Inflammatory macrophage treated with lipopolysaccharide for 4 hours (primary cell): ENCODE measurements around the gene ADCY5.

ENCODE experiments used
- DNase-seq: peaks from one replicate; pipeline ENCODE4 v3.0.0-alpha.2; 2020

The ADCY5 gene

DNA sequence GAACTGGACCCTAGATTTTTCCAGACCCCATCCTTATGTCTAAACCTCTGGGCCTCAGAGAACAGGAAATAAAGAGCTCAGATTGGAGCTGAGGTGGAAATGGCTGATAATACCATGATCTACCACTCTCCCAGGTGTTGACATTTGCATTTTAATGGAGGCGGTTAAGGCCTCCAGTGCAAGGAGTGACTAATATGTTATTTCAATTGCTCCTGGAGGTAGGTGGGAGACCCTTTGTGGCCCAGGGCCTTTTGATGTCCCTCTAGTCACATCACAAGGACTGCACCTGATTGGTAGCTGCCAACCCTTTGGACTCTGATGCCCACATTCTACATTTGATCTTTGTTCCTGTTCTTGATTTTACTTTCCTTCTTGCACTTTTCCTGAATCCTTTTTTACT is 9.0 kb upstream of the ADCY5 start:
- DNase-seq: no peak

DNA sequence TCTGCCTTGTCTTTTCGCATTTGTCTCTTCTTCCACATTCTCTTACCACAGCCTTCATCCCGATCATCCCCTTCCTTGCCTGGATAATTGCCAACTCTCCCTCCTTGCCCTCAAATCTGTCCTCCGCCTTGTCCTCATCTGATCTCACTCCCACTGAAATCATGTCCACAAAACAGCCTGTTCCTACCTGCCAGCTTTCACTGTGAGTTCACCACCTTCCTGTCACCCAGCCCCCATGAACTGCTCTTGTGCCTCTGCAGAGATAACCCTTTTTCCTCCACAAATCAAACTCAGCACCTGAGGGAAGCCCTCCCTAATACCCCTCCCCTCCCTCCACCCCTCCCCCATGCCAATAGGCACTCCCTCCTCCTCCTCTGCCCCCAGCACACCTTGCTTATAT is 4.8 kb upstream of the ADCY5 start:
- DNase-seq: no peak

- DNase-seq: no peak
These were observed 2.3 kb upstream of the ADCY5 start for GRCh38 chr3:123451186-123451585.

DNA sequence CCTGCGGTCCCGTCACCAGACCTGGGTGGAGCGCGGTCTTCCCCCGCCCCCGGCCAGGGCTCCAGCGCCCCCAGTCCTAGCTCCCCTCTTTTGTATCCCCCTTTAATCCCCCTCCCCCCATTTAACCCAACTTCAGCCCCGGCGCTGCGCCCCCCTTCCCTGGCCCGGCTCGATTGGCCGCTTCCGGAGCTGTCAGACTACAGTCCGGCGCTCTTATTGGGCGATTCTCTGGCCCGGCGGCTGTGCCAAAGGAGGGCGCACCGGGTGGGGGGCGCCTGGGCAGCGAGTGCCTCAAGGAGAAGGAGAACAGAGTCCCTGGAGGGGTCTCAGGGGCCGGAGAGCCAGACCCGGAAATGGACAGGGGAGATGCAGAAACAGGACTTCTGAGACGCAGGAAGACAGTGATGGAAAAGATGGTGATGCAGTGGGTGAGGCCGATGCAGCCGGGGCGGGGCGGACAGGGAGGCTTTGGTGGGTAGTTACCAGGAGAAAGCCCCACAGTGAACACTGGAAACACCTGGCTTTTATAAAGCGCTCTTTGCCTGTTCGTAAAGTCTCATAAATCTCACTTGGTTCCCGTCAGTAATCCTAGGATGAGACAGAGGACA is 1.2 kb upstream of the ADCY5 start:
- no peak for DNase-seq

GRCh38 chr3:123449102-123449996 is 459 bp upstream of the ADCY5 start:
- no peak for DNase-seq

GRCh38 chr3:123447749-123448517 is 957 bp downstream of the ADCY5 start:
- peak; percentile 36 for DNase-seq

DNA sequence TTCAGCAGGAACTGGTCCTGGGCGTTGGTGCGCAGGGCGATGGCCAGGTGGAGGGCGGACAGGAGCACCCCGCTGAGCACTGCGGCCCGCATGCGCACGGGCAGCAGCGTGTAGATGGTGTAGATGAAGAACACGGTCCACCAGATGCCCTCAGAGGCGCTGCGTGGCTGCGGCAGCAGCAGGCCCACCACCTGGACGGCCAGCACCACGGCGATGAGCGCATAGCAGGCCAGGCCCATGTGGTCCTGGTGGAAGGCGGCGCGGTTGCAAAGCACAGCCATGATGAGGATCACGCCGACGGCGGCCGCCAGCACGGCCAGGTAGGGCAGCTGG is 1.5 kb downstream of the ADCY5 start:
- DNase-seq: no peak

GRCh38 chr3:123446610-123447109 is 2.2 kb downstream of the ADCY5 start:
- DNase-seq: no peak

- DNase-seq: no peak
These were observed 2.7 kb downstream of the ADCY5 start for GRCh38 chr3:123446210-123446609.

- DNase-seq: no peak
These were observed 3.2 kb downstream of the ADCY5 start for GRCh38 chr3:123445702-123446101.

- no peak for DNase-seq
These were observed 4.1 kb downstream of the ADCY5 start for GRCh38 chr3:123444744-123445143.

- DNase-seq: no peak
These were observed 4.9 kb downstream of the ADCY5 start for GRCh38 chr3:123444023-123444422.

DNA sequence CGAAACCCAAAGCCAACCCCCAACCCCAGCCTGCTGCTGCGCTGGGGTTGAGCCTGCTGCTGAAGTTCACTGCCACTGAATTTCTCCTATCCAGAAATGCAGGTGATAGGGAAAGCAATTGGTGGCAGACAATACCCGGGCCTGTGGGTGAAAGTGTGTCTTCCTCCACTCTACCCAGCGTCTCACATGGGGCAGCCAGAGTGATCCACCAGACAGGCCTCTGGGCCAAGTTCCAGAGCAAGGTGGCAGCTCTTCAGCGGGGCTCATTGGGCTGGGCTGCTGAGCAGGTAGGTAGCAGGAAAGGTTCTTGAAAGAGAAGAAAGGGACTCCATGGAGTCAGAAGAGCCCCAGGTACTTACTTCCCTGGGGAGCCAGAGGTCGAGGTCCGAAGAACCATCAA is 6.0 kb downstream of the ADCY5 start:
- DNase-seq: no peak

DNA sequence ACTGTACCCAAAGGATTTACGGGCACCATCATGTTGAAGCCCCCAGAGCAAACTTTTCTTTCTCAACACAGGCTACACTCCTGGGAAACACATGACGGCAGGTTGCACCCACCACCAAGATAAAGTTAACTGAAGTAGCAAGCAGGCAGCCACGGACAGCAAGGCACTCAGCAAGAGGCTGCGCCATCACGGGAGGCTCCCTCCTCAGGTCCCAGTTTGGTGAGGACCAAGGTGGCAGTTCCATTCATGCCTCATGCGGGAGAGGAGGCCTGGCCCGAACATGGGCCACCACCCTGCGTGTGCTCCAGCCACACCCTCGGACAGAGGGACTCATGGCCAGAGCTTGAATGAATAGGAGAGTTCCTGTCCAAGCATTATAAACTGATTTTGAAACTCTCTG is 6.8 kb downstream of the ADCY5 start:
- DNase-seq: no peak

- DNase-seq: no peak
These were observed 8.9 kb downstream of the ADCY5 start for GRCh38 chr3:123439806-123440580.

DNA sequence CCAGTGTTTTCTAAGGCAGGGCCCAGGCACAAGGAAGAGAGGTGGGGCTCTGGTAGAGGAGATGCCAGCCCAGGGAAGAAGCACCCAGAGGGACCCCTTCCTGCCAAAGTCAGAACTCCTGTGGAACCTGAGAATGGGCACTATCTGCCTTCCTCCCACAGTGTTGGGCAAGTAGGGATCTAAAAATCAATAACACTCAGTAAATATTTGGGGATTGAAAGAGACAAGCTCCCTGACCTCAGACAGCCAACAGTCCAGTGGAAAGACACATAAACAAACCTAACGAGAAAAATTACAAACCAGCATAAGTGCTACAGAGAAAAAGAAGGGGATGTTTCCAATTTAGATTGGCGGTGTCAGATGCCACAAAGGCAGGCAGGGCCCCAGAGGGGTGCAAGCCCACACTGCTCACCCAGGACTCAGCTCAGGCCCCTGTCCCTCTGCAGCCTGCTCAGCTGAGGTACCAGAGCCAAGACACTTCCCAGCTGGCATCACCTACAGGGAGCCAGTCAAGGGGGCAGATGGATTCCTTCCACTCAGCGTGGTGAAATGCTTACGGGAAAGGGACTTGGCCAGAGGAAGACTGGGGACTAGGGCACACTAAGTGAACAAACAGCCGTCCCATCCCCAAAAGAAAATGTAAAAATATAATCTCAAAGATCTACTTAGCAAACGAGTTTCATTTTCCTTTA is 15.9 kb downstream of the ADCY5 start:
- no peak for DNase-seq

GRCh38 chr3:123431658-123432324 is 17.1 kb downstream of the ADCY5 start:
- DNase-seq: no peak

DNA sequence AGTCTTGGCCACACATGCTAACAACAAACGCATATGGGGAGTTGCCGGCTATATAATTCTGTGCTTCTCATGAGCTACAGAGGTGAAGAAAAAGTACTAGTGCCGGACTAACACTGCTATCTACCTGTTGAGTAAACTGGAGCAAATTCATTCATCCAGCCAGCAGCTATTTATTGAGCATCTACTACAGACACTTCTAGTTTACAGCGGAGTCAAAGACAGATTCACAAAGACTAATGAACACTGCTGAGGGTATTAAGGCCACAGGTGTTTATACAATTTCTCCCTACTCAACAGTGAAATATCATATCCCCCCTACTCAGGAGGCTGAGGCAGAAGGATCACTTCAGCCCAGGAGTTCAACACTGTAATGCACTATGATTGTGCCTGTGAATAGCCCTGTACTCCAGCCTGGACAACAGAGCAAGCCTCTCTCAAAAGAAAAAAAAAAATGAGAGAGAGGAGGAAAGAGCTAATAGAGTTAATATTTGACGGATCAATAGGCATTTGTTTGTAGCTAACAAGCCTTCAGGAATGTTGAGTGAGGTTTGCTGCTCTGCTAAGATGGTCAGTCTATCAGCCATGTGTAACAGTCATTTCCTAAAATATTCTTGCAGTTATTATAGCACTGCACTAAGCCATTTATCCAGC is 17.8 kb downstream of the ADCY5 start:
- no peak for DNase-seq

DNA sequence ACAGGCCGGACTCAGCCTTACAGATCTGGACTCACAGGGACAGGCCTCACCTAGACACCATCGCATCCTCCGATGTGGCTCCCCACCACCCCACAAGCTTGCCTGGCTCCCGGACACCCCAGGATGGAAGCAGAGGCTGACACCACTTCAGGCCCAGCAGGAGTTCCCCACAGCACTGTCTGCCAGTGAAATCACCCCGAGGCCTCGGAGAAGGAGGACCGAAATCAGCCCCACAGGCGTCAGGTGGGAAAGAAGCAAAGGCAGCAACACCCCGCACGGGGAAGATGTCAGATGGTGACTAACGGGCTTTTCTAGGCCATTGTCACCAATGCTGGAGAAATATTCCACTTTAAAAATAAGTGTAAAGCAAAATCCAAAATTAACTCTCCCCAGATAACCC is 18.6 kb downstream of the ADCY5 start:
- no peak for DNase-seq

DNA sequence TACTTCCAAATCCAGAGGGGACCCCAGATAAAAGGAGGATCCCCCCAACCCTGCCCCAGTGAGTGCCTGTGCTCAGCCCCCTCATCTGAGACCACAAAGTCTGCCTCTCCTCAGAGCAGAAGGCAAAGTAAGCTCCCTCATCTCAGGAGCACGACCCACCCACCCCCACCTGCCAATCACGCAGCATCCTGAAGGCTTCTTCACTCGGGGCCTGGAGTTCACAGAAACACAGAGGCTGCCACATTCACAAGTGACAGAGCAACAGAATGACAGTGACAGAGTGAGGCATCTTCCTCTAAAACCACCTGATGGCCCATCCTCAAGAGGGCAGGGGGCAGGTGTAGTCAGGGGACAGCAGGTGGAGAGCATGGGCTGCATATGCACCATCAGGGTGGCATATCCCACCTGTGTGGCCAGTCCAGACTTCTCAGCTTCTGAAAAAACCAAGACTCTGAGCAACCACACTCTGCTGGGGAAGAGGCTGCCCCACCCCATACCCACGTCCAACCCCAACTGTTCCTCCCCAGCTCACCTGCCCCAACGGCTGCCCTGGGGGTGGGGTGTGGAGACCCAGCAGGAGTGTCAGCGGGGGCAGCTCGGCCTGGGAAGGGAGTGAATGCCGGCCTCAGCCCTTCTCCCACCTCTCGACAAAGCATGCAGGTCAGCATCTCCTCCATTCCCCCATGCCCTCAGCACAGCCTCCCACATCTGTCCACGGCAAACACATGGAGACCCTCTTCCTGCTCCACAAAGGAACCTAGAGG is 19.3 kb downstream of the ADCY5 start:
- DNase-seq: no peak
